ENCODE results near the gene PLPP2. TPM values are rescaled to one million over a fixed set of nuclear protein-coding genes. Genes with fewer than 3 reads are reported as not detected.

PLPP2 gene
- total RNA-seq, 5 donors from 2014 or later (not counting 1 experiment from before 2014, with no cell fraction given) = 0.23 to 2.3 (median 1.1) TPM

DNA sequence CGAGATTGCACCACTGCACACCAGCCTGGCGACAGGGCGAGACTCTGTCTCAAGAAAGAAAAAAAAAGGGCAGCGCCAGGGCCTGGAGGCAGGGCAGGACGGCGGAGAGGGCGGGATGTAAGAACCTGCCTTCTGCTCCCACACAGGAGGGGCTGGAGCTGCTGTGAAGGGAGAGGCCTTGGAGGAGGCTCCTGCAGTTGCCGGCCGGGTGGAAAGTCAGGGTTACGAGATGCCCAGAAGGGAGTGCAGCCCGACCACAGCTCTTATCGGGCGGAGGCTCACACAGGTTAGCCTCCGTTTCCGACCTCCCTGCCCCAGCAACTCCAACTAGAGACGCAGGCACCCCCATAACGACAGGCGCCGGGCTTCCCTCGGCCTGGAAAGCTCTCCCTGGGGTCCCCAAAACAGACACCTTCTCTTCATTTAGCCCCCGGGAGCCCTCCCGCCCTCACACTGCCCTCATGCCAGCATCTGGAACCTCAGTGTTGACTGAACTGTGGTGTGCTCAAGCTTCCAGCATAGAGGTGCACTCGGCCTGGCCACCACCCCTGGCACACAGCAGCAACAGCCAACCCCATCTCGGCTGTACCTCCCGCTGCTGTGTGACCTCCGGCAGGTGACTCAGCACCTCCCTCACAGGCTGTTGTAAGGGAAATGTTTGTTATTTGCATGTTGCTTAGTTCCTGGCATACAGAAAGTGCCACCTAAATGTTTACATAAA lies 1.4 kb downstream of the PLPP2 start:
- no peaks in the 10 kb centered on the region for H3K36me3 Mint-ChIP-seq
- DNase-seq (peak in 19 of 35 experiments; percentile 11 to 70 (median 30)), ATAC-seq (replicated peaks in 1 of 4) (peak; percentile 50 to 73 (median 68))
- peaks cover 12 to 26% (median 16%) of the 10 kb centered on the region in 3 donors for H3K4me1 Mint-ChIP-seq
- Histone ChIP-seq H3K4me3 (ENCODE audit: control insufficient read depth in 1 of 2, extremely low read depth in 1 of 2, low read length in 1 of 2) (peak overlapping the region; percentile 27 to 30), H3K9me3 (no peaks in the 10 kb centered on the region), H3K36me3 (ENCODE audit: control insufficient read depth in 2 of 2, extremely low read depth in 1 of 2, insufficient read depth in 1 of 2, low read length in 1 of 2) (no peaks in the 10 kb centered on the region), H3K27ac (ENCODE audit: low read length) (peak overlapping the region; percentile 30), H3K27me3 (replicated peaks in 1 of 2; ENCODE audit: control insufficient read depth in 2 of 2, extremely low read depth in 1 of 2, insufficient read depth in 2 of 2, low read length in 1 of 2) (peaks cover 3 to 74% of the 10 kb centered on the region in 2 experiments), H3K4me1 (ENCODE audit: control insufficient read depth in 1 of 2, extremely low read depth in 1 of 2, insufficient read depth in 2 of 2, low read length in 2 of 2) (peaks cover 0 to 19% of the 10 kb centered on the region in 2 experiments)
- CTCF ChIA-PET = no interaction called here
- peaks cover 36 to 58% of the 10 kb centered on the region in 2 donors for H3K27me3 Mint-ChIP-seq
- peak overlapping the region; percentile 34 to 71 for H3K27ac Mint-ChIP-seq
- peak overlapping the region; percentile 53 to 63 (median 60) for H3K4me3 Mint-ChIP-seq
- POLR2A ChIA-PET = no interaction called here
- H3K9me3 Mint-ChIP-seq = no peaks in the 10 kb centered on the region
- 65% methylated on average over 18 of the region's 26 CpGs for WGBS (ENCODE audit: insufficient coverage)

DNA sequence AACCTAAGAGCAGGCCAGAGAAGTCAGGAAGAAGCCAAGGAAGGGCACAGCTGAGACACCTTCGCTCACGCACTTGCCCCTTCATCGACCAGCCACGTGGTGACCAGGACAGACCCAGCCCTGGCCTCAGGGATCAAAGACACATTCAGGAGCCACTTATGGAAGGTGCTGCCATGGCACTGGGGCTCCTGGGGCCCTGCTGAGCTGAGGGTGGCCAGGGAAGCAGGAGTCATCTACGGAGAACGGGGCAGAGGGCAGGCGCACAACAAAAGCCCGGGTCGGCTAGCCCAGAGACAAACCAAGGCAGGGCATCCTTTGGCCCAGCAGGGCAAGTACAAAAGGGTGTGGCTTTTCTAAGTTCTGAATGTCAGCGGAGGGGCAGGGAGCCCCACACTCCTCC lies 2.3 kb downstream of the PLPP2 start:
- peaks cover 33 to 50% of the 10 kb centered on the region in 2 donors for H3K27me3 Mint-ChIP-seq
- no peak for ATAC-seq (replicated peaks in 1 of 4)
- Histone ChIP-seq H3K36me3 (ENCODE audit: control insufficient read depth in 2 of 2, extremely low read depth in 1 of 2, insufficient read depth in 1 of 2, low read length in 1 of 2) (no peaks in the 10 kb centered on the region), H3K4me3 (ENCODE audit: control insufficient read depth in 1 of 2, extremely low read depth in 1 of 2, low read length in 1 of 2) (no peak overlapping the region), H3K27me3 (replicated peaks in 1 of 2; ENCODE audit: control insufficient read depth in 2 of 2, extremely low read depth in 1 of 2, insufficient read depth in 2 of 2, low read length in 1 of 2) (peaks cover 0 to 68% of the 10 kb centered on the region in 2 experiments), H3K27ac (ENCODE audit: low read length) (no peak overlapping the region), H3K4me1 (ENCODE audit: control insufficient read depth in 1 of 2, extremely low read depth in 1 of 2, insufficient read depth in 2 of 2, low read length in 2 of 2) (peaks cover 0 to 13% of the 10 kb centered on the region in 2 experiments), H3K9me3 (no peaks in the 10 kb centered on the region)
- H3K36me3 Mint-ChIP-seq = no peaks in the 10 kb centered on the region
- CTCF ChIA-PET = no interaction called here
- H3K4me1 Mint-ChIP-seq = peaks cover 3 to 17% (median 9%) of the 10 kb centered on the region in 3 donors
- DNase-seq = no peak
- H3K4me3 Mint-ChIP-seq = peak overlapping the region in 1 of 3 donors; percentile 63
- 95% methylated on average over 7 of the region's 10 CpGs for WGBS (ENCODE audit: insufficient coverage)
- POLR2A ChIA-PET = no interaction called here
- H3K27ac Mint-ChIP-seq = no peak overlapping the region
- H3K9me3 Mint-ChIP-seq = no peaks in the 10 kb centered on the region

DNA sequence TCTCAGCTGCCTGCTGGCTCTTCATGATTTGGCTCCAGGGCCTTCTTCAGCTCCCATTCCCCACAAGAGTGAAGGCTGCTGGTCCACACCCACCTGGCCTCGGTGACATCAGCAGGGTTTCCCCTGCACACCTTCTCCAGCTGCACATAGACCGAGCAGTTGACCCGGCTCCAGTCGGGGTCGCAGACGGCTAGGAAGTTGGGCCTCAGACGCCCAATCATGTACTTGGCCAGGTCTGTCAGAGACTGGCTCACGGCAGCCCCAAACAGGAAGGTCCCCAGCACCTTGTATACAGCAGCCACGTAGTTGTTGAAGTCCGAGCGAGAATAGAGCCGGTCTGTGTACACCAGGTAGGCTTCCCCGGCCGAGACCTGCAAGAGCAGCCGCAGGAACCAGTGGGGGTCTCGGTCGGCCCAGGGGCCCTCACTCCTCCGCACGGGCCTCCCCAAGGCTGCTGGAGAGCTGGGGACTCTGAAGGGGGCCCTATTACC lies 3.8 kb downstream of the PLPP2 start:
- H3K27me3 ChIP-seq (replicated peaks in 1 of 2; ENCODE audit: control insufficient read depth in 2 of 2, extremely low read depth in 1 of 2, insufficient read depth in 2 of 2, low read length in 1 of 2) = peaks cover 0 to 57% of the 10 kb centered on the region in 2 experiments
- no peaks in the 10 kb centered on the region for H3K9me3 ChIP-seq
- H3K27ac ChIP-seq (ENCODE audit: low read length) = no peak overlapping the region
- H3K4me3 ChIP-seq (ENCODE audit: control insufficient read depth in 1 of 2, extremely low read depth in 1 of 2, low read length in 1 of 2) = no peak overlapping the region
- peaks cover 0 to 13% of the 10 kb centered on the region in 2 experiments for H3K4me1 ChIP-seq (ENCODE audit: control insufficient read depth in 1 of 2, extremely low read depth in 1 of 2, insufficient read depth in 2 of 2, low read length in 2 of 2)
- DNase-seq (no peak), ATAC-seq (replicated peaks in 1 of 4) (no peak)
- Mint-ChIP-seq H3K4me3 (no peak overlapping the region), H3K27me3 (peaks cover 26 to 36% of the 10 kb centered on the region in 2 donors), H3K9me3 (no peaks in the 10 kb centered on the region), H3K36me3 (no peaks in the 10 kb centered on the region), H3K4me1 (peaks cover 0 to 9% (median 7%) of the 10 kb centered on the region in 3 donors), H3K27ac (no peak overlapping the region)
- ChIA-PET POLR2A (no interaction called here), CTCF (no interaction called here)
- H3K36me3 ChIP-seq (ENCODE audit: control insufficient read depth in 2 of 2, extremely low read depth in 1 of 2, insufficient read depth in 1 of 2, low read length in 1 of 2) = no peaks in the 10 kb centered on the region
- 87% methylated on average over 14 of the region's 19 CpGs for WGBS (ENCODE audit: insufficient coverage)

DNA sequence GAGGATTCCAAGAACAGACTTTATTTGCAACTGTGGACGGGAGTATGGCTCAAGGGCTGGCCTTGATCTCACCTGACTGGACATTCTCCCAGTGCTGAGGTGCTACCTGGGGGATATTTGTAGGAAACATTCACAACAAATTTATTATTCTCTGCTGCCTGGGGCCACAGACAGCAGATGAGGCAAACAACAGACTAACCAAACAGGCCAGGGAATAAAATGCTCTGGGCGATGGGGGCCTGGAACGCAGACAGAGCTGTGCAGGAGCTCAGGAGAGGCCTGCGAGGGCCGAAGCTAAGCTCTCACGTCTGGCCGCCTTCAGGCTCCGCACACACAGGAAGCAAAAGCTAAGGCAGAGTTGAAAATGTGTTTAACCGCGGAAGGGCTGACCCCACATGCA lies 7.8 kb downstream of the PLPP2 start:
- ChIA-PET CTCF (no interaction called here), POLR2A (no interaction called here)
- H3K4me3 ChIP-seq (ENCODE audit: control insufficient read depth in 1 of 2, extremely low read depth in 1 of 2, low read length in 1 of 2) = no peak overlapping the region
- Mint-ChIP-seq H3K9me3 (no peaks in the 10 kb centered on the region), H3K36me3 (no peaks in the 10 kb centered on the region), H3K4me1 (no peaks in the 10 kb centered on the region), H3K27me3 (peaks cover 16 to 25% of the 10 kb centered on the region in 2 donors), H3K27ac (no peak overlapping the region), H3K4me3 (no peak overlapping the region)
- ATAC-seq (replicated peaks in 1 of 4) = no peak
- no peak overlapping the region for H3K27ac ChIP-seq (ENCODE audit: low read length)
- H3K36me3 ChIP-seq (ENCODE audit: control insufficient read depth in 2 of 2, extremely low read depth in 1 of 2, insufficient read depth in 1 of 2, low read length in 1 of 2) = no peaks in the 10 kb centered on the region
- WGBS (ENCODE audit: insufficient coverage) = 78% methylated on average over 6 of the region's 10 CpGs
- DNase-seq = no peak
- no peaks in the 10 kb centered on the region for H3K9me3 ChIP-seq
- no peaks in the 10 kb centered on the region for H3K4me1 ChIP-seq (ENCODE audit: control insufficient read depth in 1 of 2, extremely low read depth in 1 of 2, insufficient read depth in 2 of 2, low read length in 2 of 2)
- peaks cover 0 to 54% of the 10 kb centered on the region in 2 experiments for H3K27me3 ChIP-seq (replicated peaks in 1 of 2; ENCODE audit: control insufficient read depth in 2 of 2, extremely low read depth in 1 of 2, insufficient read depth in 2 of 2, low read length in 1 of 2)

DNA sequence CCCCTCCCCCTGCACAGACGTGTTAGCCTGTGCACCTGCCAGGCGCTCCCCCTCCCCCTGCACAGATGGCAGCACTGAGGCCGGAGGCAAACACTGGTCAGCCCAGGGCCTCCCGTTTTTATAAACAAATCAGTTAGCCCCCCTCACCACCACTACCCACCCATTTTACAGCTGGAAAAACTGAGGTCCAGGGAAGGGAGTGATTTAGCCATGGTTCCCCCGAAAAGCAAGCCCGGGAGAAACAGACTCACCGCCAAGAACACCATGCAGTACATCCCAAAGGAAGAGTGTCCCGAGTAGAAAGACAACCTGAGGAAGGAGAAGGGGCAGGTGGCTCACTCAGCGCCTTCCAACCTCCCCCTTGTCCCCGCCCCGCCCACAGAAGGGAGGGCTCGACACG lies 8.7 kb downstream of the PLPP2 start:
- CTCF ChIA-PET = no interaction called here
- H3K4me3 Mint-ChIP-seq = no peak overlapping the region

DNA sequence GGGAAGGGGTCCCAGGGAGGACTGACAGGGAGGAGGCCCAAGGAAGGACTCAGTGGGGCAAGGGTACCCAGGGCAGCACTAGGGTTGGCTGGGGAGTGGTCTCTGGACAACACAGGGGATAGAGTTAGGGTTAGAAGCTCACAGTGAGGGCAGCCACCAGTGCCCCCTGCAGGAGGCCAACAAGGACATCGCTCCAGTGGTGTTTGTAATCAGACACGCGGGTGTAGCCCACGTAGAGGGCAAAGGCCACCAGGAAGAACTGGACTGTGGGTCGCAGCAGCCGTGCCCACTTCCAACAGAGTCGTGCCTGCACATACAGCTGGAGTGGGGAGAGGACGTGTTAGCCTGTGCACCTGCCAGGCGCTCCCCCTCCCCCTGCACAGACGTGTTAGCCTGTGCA lies 9.2 kb downstream of the PLPP2 start:
- Mint-ChIP-seq H3K36me3 (no peaks in the 10 kb centered on the region), H3K27ac (no peak overlapping the region), H3K27me3 (peaks cover 14 to 28% of the 10 kb centered on the region in 2 donors), H3K9me3 (no peaks in the 10 kb centered on the region), H3K4me1 (no peaks in the 10 kb centered on the region), H3K4me3 (no peak overlapping the region)
- H3K4me1 ChIP-seq (ENCODE audit: control insufficient read depth in 1 of 2, extremely low read depth in 1 of 2, insufficient read depth in 2 of 2, low read length in 2 of 2) = no peaks in the 10 kb centered on the region
- no peak for DNase-seq
- H3K9me3 ChIP-seq = no peaks in the 10 kb centered on the region
- ChIA-PET CTCF (no interaction called here), POLR2A (no interaction called here)
- no peaks in the 10 kb centered on the region for H3K36me3 ChIP-seq (ENCODE audit: control insufficient read depth in 2 of 2, extremely low read depth in 1 of 2, insufficient read depth in 1 of 2, low read length in 1 of 2)
- no peak for ATAC-seq (replicated peaks in 1 of 4)
- 77% methylated on average over 6 of the region's 10 CpGs for WGBS (ENCODE audit: insufficient coverage)
- no peak overlapping the region for H3K4me3 ChIP-seq (ENCODE audit: control insufficient read depth in 1 of 2, extremely low read depth in 1 of 2, low read length in 1 of 2)
- H3K27ac ChIP-seq (ENCODE audit: low read length) = no peak overlapping the region
- H3K27me3 ChIP-seq (replicated peaks in 1 of 2; ENCODE audit: control insufficient read depth in 2 of 2, extremely low read depth in 1 of 2, insufficient read depth in 2 of 2, low read length in 1 of 2) = peaks cover 0 to 52% of the 10 kb centered on the region in 2 experiments

More for the DNA sequence above, 8.7 kb downstream of the PLPP2 start:
- no peak for DNase-seq
- no peak overlapping the region for H3K27ac Mint-ChIP-seq
- no peaks in the 10 kb centered on the region for H3K36me3 Mint-ChIP-seq
- H3K27me3 Mint-ChIP-seq = peaks cover 12 to 27% of the 10 kb centered on the region in 2 donors
- no peak overlapping the region for H3K4me3 ChIP-seq (ENCODE audit: control insufficient read depth in 1 of 2, extremely low read depth in 1 of 2, low read length in 1 of 2)
- no peak overlapping the region for H3K27ac ChIP-seq (ENCODE audit: low read length)
- no peaks in the 10 kb centered on the region for H3K36me3 ChIP-seq (ENCODE audit: control insufficient read depth in 2 of 2, extremely low read depth in 1 of 2, insufficient read depth in 1 of 2, low read length in 1 of 2)
- no peaks in the 10 kb centered on the region for H3K4me1 Mint-ChIP-seq
- ATAC-seq (replicated peaks in 1 of 4) = no peak
- no peaks in the 10 kb centered on the region for H3K4me1 ChIP-seq (ENCODE audit: control insufficient read depth in 1 of 2, extremely low read depth in 1 of 2, insufficient read depth in 2 of 2, low read length in 2 of 2)
- POLR2A ChIA-PET = no interaction called here
- no peaks in the 10 kb centered on the region for H3K9me3 Mint-ChIP-seq
- H3K9me3 ChIP-seq = no peaks in the 10 kb centered on the region
- WGBS (ENCODE audit: insufficient coverage) = 60% methylated on average over 1 of the region's 13 CpGs
- peaks cover 0 to 52% of the 10 kb centered on the region in 2 experiments for H3K27me3 ChIP-seq (replicated peaks in 1 of 2; ENCODE audit: control insufficient read depth in 2 of 2, extremely low read depth in 1 of 2, insufficient read depth in 2 of 2, low read length in 1 of 2)
